MV-4-11 (cell line): ENCODE data around the gene CRB1.

ENCODE experiments used
- DNase-seq: peaks from one replicate; lab custom pipeline; 2025; lab: John Stamatoyannopoulos, UW

CRB1 gene

DNA sequence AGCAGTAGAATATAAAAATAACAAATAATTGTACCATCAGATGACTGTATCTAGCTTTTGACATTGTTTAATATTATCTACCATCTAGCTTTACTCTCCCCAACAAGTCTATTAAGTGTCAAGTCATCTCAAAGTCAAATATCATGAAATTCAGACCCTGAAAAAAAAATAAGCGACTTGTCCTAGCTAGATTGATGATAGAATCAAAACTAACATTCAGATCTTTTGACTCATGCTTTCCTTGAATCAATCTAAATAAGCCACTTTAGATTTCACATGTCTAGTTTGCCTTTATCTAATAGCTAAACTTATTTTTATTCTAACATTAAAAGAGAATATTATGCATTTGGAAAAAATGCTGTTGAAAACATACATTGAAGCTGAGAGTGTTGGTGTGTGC lies 35.4 kb downstream of the CRB1 start:
- no peak for DNase-seq

DNA sequence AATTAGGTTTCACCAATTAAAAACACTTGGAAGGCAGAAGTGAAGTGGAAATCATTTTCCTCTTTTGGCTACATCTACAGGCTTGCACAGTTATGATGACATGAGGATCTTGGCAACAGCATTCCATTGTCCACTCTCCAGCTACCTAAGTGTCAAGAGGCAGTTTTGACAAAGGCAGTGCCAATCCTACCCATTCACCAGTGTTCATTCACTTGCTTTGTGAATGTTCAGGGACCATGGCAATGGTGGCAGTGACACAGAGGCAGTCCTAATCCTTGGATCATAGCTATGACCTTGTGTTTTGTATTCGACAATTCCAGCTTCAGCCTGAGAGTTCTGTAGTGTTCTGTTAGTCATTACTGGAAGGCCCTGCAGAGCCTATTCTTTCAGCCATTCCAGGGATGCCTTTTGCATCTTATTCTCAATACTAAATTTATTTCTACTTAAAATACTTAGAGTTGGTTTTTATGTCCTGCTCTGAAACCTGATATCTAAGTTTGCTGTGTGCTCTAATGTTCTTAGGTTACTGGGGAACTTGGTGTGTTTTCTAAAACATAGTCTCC lies 36.7 kb downstream of the CRB1 start:
- DNase-seq, result no peak

- DNase-seq, result no peak
These were observed 37.9 kb downstream of the CRB1 start for GRCh38 chr1:197305925-197306324.

- no peak for DNase-seq
These were observed 38.5 kb downstream of the CRB1 start for GRCh38 chr1:197306381-197307062.

DNA sequence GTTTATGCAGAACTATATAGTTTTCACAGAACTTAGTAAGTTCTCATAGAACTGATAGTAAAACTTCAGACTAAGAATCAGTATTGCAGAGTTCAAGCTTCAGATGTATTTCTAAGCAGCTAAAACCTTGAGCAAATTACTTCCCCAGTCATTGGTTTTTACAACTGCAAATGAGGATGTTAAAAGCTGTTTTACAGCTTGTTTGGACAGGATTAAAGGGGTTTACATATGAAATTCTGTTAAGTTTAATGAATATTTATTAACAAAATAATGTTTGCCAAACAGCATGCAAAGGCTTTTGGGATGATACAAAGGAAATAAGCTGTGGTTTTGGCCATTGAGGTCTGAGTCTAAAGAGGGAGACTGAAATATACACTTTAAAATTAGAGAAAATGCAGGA lies 39.1 kb downstream of the CRB1 start:
- no peak for DNase-seq

DNA sequence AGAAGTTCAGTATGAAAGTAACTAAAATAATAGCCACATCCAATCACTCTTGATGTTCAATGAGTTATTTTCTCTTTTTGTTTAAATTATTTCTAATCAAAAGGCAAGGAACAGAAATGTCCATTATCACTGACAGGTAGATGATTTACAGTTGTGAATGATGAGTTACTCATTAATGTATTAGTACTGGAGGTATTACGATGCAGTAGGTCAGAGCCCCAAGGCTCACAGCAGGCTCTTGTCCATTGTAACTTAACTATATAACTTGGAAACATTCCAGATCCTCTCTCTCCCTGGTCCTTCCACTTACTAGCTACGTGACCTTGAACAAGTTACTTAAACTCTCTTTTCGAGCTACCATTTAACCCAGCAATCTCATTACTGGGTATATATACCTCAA lies 39.5 kb downstream of the CRB1 start:
- no peak for DNase-seq

DNA sequence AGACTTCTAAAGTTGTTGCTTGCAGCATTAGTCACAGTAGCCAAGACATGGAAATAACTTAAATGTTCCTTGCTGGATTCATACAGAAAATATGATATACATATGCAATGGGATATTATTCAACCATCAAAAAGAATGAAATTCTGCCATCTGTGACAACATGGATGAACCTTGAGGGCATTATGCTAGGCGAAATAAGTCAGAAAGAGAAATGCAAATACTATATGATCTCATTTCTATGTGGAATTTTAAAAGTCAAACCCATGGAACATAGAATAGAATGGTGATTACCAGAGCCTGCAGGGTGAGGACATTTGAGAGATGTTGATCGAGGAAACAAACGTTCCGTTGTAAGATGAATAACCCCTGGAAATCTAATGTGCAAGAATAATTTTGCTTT lies 43.0 kb downstream of the CRB1 start:
- no peak for DNase-seq

GRCh38 chr1:197312163-197312562 lies 44.1 kb downstream of the CRB1 start:
- DNase-seq, result no peak

DNA sequence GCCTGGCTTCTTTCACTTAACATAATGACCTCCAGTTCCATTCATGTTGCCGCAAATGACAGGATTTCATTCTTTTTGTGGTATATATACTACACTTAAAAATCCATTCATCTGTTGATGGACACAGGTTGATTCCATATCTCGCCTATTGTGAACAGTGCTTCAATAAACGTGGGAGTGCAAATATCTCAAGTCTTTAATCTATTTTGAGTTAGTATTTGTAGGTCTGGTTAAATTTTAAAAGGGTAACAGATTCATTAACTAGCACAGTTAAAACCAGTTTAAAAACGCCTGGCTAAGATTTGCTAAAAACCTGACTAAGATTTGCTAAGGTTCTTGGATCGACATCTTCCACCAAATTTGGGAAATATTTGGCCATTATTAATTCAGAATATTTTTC lies 45.7 kb downstream of the CRB1 start:
- DNase-seq, result no peak

DNA sequence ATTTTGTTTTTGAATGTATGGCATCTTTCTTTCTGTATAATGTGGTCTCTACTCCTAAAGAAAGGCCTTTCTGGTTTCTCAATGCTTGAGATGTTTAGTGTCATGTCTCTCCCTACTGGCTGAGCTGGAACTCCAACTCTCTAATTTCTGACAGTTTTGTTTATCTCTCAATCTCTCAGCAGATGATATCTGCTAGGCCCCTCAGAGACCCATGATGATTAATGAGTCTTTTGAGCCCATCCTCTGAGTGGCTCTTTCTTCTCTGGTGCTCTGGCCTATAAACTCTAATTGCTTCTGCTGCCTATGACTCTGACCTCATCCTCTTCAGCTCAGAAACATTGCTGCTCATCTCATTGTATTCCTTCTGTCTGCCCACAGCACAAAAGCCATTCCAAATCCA lies 46.6 kb downstream of the CRB1 start:
- DNase-seq, result no peak

DNA sequence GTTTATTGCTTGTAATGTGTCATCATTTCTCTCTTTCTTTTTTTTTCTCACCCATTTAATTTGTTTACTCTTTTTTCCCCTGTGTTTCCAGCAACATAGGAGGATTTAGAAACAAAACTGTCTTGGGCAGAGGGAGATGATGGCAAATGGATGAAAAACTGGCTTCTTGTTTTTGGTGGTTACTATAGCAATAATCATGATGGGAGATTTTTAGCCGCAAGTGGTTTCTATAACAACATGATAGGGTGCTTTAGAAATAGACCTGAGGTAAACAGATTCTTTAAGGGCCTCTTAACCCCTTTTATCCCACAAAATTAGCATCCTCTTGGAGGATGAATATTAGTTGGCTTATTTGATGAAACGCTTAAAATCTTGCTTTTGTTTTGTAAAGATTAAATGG lies 51.6 kb downstream of the CRB1 start:
- DNase-seq, result no peak

DNA sequence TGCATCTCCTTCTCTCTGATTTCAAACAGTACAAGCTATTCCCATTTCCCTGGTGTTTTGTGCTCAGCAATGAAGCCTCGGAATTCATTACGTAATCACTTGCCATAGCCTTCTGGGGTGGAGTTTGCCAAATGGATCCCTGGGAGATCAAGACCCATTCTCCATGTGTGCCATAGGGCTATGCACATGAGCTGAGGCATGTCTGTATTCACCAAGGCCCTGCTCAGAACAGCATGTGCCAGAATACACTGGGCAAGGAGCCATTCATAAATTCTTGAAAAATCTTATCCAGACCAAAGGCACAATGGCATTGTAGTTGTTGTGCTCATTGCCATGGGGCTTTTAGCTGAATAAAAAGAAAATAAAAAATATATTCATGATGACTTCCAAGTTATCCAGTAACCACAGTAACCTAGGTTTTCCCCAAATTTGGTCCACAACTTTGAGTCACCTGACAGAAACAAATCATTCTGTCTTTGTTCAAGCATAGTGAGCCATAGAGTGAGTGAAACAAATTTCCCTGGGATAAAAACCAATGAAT lies 53.0 kb downstream of the CRB1 start:
- DNase-seq, result no peak

GRCh38 chr1:197321811-197322210 lies 53.8 kb downstream of the CRB1 start:
- no peak for DNase-seq

DNA sequence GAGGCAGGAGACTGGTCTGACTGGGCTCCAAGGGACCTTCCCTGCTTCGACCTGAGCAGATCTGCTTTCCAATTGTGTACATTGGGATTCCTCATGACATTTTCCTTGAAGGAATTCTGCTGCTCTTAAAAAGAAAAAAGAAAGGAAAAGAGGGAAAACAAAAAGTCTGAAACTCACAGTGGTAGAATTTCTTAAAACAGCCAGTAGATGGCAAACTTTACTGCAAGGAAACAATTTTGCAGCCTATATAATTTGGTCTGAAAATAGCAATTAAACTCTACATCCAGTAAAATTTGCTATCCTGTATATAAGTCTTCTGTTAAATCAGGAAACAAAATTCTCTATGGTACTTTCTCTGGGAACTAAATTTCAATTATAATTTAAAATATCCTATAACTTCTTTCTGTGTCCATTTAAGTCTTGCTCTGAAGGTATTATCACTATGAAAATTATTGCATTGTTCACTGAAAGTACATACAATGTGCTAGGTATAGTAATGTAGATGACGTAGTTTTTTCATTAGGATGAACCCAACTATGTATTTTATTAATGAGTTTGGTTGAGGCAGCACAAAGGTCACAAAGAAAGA lies 59.8 kb downstream of the CRB1 start:
- no peak for DNase-seq

DNA sequence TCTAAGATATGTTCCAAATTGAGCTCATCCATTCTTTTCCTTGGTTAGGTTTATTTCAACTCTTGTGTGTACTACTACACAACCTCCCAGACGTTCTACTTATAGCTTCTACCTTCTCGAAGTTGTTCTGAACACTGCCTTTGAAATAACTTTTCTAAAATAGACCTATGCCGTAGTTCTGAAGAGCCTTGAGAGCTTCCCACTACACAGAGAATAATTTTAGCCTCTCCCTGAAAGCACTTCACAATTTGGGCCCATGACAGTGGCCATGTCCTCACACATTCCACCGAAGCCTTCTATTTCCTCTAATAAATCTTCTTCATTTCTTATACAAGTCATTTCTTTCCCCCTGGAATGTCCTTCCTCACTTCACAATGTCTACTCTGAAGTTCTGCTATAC lies 62.2 kb downstream of the CRB1 start:
- no peak for DNase-seq

DNA sequence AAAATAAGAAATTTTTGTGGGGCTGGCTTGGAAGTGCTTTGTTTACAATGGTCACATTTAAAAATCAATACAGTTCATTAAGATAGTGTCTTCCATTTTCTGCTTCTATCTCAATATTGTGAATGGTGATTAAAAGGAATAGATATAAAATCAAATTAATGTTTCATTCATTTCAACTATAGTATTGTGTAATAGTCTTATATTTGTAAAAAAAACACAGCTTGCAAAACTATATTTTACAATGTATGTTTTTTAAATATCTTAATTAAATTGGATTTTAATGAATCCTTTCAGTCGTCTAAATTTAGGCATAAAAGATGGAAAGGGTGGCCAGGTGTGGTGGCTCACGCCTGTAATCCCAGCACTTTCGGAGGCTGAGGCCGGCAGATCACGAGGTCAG lies 63.5 kb downstream of the CRB1 start:
- no peak for DNase-seq

DNA sequence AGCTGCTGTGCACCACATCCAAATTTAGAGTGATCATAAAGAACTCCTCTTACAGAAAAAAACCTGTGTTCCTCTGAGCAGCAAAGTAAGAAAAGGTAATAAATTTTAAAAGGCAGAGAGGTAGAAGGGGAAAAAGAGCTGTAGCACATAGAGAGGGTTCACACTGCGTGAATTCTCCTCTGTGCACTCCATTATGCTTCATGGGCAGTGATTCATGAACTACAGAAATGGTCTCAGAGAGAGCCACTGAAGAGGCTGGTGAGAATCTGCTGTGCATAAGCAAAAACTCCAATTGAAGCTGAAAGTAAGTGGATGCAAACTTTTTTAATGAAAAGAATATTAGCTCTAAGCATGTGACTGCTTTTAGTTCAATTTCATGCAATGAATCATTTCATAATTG lies 65.0 kb downstream of the CRB1 start:
- no peak for DNase-seq

GRCh38 chr1:197336571-197336970 lies 68.5 kb downstream of the CRB1 start:
- DNase-seq, result no peak

DNA sequence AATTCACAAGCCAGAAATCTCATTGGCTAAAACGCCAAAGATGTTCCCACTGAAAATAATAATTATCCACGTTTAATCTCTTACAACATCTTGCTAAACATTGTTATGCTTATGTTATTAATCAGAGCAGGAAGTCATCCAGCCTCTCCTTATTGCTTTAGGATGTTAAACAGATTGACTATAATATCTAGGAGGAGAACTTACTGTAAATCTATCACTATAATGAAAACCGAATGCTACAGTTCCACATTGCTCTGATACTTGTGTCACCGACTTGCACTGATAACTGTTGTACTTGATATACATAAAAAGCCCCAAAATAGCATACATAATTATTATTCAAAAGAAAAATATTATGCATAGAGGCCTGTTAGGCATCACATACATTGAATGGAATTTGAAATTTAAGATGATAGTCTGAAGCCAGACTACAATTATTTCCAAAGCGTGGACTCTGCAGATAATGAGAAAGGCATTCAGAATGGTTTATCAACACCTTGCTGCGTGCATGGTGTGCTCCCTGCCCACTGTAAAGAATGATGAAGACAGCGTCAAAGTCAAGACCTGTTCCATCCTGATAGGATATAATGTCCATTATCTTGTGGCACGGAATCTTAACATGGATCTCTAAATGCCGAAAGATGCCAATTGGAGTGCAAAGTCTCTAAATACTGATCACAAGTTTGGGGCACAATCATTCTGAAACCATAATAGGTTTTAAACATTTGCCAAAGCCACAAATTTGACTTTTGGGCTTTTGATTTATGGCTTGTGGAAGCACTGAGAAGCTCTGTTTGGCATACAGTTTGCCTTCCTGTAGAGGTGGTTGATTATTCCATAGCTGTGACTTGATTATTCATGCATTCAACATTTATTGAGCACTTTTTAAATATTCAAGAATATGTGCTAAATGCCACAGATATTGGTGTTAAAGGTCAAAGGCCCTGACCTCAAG lies 71.3 kb downstream of the CRB1 start:
- no peak for DNase-seq

GRCh38 chr1:197341626-197342025 lies 73.6 kb downstream of the CRB1 start:
- DNase-seq, result no peak

DNA sequence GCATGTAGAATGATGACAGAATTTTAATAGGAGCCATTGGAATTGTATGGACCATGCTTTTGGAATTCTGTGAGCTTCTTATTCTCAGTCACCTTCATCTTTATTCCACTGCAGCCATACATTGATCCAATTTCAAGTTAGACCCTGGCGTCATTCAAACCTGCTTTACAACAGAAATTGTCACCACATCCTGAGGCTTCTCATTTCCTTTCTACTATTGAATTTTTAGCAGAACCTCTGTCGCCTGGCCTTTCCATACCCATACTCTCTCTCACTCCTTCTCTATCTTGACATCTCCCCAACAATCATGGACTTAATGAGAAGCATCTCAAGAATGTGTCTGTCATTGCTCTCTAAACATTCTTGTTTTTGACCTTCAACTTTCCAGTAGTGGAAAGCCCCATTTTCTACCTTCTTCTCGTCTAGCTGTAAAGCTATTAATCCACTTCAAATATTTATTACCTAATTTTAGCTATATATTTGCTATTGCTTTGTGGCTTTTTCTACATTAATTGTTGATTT lies 74.1 kb downstream of the CRB1 start:
- DNase-seq, result no peak

- DNase-seq, result no peak
These were observed 74.6 kb downstream of the CRB1 start for GRCh38 chr1:197342669-197343068.
